GM18526 (cell line): ENCODE measurements around the gene TPK1.

Experiments
- POLR2A ChIP-seq: IDR thresholded peaks from 3 replicates; pipeline ENCODE4 v1.6.1; 2011; ENCODE audit not compliant: insufficient read length; ENCODE audit errors: extremely low read depth

TPK1 gene

DNA sequence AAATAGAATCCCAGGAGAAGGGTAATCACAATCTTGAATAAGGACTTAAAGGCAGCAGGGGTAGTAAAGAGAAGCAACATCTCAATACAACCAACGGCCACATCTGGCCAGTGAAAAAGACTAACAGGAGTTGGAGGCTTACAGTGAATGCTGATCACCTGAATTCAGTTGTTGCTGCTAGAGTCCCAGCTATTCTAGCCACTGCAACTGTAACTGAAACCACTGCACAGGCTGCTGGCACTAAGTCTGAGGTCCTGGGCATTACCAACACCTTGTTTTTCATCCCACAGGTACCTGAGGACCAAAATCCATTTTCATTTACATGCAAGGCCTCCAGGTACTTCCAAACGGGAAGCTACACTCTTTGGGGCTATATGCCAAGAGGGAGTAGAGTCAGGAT is 44.4 kb downstream of the TPK1 start:
- TF ChIP-seq POLR2A = no peak

DNA sequence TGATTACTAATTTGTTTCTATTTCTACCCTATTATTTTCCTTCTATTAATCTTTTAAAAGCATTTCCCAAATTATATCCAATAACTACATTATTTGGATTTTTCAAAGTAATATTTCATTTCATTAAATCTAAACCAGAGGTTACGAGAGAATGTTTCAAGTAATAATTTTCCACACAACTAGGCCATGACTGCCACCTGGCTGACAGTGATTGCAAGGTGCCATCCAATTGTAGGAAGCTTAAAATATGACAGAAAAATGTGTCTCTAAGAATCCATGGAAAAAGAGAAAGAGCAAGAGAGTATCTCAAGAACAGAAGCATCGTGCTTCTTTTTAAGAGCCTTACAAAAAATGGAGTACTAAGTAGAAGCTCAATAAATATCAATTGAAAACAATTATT is 48.7 kb downstream of the TPK1 start:
- TF ChIP-seq POLR2A = no peak

DNA sequence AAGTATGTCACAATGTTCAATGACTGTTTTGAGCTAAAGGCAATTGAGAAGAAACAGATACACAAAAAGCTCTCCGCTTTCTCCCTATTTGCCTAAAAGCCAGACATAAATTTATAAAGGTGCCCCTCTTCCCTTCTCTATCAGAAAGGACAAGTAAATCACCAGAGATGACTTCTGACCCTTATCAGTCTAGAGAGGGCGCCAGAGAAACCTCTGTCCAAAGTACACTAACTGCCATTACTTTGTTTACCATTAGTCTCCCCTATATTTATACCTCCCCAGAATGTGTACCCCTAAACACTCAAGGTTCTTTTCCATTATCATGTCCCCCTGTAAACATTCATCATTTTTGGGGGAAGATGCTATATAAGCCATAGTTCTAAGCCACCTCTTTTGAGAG is 49.3 kb downstream of the TPK1 start:
- TF ChIP-seq POLR2A = no peak

- no peak for TF ChIP-seq POLR2A
These were observed 49.8 kb downstream of the TPK1 start for GRCh38 chr7:144786079-144786478.

- no peak for TF ChIP-seq POLR2A
These were observed 50.3 kb downstream of the TPK1 start for GRCh38 chr7:144785521-144785920.

- no peak for TF ChIP-seq POLR2A
These were observed 50.9 kb downstream of the TPK1 start for GRCh38 chr7:144784943-144785342.

GRCh38 chr7:144784441-144784840 is 51.4 kb downstream of the TPK1 start:
- TF ChIP-seq POLR2A = no peak

DNA sequence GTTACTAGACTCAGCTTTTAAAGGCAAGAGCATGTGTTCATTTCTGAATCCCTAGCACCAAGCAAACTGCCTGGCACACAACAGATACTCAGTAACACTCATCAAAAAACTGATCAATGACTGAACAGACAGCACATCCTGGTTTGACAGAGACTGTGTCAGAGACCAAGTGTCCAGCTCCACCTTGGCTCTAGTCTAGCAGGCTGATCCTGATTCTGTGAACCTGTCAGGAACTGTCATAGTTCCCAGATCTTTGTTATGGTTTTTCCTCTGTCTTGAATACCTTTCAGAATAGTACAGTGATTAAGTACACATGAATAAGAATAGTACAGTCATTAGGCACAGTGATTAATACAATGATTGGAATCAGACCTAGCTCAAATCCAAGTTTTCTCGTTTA is 53.0 kb downstream of the TPK1 start:
- no peak for TF ChIP-seq POLR2A

DNA sequence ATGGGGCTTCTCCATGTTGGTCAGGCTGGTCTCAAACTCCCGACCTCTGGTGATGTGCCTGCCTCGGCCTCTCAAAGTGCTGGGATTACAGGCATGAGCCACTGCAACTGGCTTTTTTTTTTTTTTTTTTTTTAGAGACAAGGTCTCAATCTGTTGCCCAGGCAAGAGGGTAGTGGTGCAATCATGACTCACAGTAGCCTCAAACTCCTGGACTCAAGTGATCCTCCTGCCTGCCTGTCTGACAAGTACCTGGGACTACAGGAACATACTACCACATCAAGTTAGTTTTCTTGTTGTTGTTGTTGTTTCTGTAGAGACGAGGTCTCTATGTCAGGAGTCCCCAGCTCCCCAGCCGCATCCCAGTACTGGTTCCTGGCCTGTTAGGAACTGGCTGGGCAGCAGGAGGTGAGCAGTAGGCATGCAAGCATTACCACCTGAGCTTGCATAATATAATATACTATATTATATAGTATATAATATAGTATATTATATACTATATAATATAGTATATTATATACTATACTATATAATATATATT is 55.7 kb downstream of the TPK1 start:
- no peak for TF ChIP-seq POLR2A

DNA sequence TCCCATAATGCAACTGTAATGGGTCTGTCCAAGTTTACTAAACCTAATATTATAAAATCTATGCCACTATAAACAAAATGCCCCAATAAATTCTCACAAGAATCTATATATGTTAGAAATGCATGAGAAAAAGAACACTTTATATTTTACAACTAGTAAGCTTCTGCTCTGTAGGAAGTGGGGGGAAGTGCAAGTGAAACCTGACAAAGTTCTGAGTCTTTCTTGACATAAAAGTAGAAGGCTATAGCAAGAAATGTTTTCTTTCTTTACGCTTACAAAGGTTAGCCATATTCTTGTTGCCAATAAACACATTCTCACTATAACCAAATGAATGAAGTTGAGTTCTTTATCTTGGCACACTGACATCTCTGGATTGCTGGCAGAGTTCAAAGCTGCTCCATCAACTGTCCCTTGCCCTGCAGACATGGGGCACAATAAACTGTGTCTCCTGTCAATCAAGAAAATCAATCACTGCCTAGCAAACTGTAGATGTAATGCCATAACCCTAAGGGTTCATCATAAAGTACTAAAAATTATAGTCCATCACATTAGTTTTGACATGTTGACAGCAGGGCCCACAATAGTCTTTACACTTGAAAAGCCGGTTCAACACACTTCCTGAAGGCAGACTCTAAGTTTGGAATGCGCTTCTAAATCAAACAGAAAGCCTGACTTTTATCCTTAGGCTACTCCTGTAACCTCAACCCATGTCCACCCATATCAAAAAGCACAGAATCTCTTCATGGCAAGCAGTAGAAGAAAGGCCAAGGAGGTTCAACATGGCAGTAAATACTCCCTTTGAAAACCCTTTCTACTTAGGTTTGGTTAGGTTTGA is 58.6 kb downstream of the TPK1 start:
- TF ChIP-seq POLR2A = no peak

GRCh38 chr7:144776447-144776846 is 59.4 kb downstream of the TPK1 start:
- no peak for TF ChIP-seq POLR2A

DNA sequence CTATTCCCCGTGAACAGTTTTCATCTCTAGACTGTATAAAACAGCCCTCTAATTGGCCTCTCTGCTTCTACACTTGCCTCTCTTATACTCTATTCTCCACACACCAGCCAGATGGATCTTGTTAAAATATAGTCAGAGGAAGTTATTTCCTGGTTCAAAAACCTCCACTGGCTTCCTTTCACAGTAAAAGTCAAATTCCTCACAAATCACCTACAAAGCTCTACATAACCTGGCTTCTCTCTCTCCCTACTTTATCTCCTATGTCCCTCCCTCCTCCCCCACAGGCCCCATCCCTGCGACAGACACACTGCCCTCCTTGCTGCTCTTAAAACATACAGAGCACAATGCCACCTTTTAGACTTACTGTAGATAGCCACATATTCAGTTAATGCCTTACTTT is 60.1 kb downstream of the TPK1 start:
- no peak for TF ChIP-seq POLR2A

DNA sequence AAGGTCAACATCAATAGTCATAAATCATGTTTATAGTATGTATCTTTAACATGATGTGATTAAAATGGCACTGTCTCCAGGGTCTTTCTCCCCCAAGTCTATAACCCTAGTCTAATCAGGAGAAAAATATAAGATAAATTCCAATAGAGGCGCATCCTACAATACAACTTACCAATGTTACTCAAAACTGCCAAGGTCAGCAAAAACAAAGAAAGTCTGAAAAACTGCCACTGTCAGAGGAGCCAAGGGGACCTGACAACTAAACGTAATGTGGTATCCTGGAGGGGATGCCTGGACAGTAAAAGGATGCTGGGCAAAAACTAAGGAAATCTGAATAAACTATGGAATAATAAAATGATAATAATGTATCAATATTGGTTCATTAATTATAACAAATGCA is 63.9 kb downstream of the TPK1 start:
- no peak for TF ChIP-seq POLR2A

DNA sequence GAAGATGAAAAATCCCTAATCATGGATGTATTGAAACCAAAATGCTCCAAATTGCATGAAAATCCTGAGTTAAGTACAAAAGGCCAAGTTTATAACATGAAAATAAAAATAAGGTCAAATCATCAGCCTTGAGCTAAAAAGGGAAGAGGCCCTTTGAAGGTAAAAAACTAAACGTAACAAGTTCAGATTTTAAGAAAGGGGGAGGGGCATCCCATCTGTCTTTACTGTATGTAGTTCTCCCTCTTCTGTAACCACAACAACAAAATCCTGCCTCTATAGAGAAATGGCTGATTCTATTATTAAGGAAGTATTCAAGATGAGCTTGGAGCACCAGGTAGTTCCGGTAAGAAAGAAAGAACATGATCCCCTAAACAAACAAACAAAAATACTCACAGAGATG is 64.7 kb downstream of the TPK1 start:
- TF ChIP-seq POLR2A = no peak

DNA sequence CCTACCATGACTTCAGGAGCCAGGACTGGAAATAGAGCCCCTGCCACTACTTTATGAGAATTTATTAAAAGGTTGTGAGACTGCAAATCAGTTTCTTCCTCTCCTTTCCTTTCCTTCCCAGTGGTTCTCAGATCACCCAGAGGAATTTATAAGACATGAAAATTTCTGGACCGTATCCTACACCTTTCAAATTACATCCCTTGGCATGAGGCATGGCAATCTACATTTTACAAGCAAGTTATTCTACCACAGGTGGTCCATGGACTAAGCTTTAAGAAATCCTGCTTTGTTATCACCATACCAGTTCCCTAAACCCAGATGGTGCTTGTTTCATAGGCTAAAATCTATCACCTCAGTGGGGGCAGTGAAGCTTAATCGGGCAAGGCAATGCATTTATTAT is 66.5 kb downstream of the TPK1 start:
- no peak for TF ChIP-seq POLR2A

DNA sequence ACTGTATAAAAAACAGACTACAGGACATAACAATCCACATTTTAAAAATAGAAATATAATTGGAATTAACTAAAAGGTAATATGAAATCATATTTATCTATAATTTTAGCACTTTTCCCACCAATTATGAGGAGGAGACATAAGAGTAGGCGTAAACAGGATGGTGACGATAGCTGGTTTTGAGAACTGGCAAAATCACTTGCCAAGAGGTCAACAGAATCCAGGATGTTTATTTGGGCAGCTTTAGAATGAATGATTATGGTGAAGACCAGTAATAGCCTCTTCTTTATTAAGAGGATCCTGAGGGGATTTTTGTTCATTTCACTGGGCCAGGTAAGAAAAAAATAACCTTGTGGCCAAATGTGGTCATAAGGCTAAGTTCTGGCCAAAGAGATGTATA is 67.2 kb downstream of the TPK1 start:
- no peak for TF ChIP-seq POLR2A

DNA sequence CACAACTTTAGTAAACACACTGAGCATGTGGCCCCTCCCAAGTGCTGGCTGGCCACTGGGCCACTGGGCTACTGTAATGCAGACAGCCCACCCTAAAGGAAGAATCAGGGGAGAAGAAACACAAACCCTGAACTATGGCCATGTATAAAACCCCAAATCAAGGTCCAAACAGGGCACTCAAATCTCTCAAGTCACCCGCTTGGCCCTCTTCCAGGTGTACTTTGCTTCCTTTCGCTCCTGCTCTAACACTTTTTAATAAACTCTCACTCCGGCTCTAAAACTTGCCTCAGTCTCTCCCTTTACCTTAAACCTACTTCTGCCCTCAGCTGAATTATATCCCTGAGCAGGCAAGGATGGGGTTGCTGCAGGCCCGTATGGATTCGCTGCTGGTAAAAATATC is 72.6 kb downstream of the TPK1 start:
- TF ChIP-seq POLR2A = no peak
